Activated B cell treated with CpG ODN at 0.5 μM for 24 hours (primary cell): ENCODE data around the gene MAP4K2. TPM values are rescaled to one million over a fixed set of nuclear protein-coding genes. Genes with fewer than 3 reads are reported as not detected.

Experiments
- ATAC-seq: fragments of 200-7000 bp; cut with Tn5 transposase; one replicate; pipeline ENCODE4 v1.10.0; 2021; ENCODE audit warnings: low read depth, mild to moderate bottlenecking, moderate library complexity
- CTCF ChIA-PET: fragments of 350-600 bp; sonication (Branson Sonifier 250); formaldehyde crosslinking; loops from one replicate; lab custom pipeline; 2021; ENCODE audit warnings: antibody characterized with exemption; lab: Charles Lee
- POLR2A ChIA-PET: fragments of 350-600 bp; sonication (Branson Sonifier 250); formaldehyde crosslinking; loops from one replicate; lab custom pipeline; 2021; ENCODE audit warnings: antibody characterized with exemption; lab: Charles Lee
- DNase-seq: peaks from one replicate; pipeline ENCODE4 v3.0.0; 2022
- H3K27ac Mint-ChIP-seq: one replicate; pipeline ENCODE4 v1.8.0; 2020; ENCODE audit warnings: mixed read lengths
- H3K27me3 Mint-ChIP-seq: one replicate; pipeline ENCODE4 v1.8.0; 2021; ENCODE audit warnings: mixed read lengths
- H3K36me3 Mint-ChIP-seq: one replicate; pipeline ENCODE4 v1.8.0; 2021; ENCODE audit warnings: low read depth, mixed read lengths
- H3K4me1 Mint-ChIP-seq: one replicate; pipeline ENCODE4 v1.8.0; 2021; ENCODE audit warnings: mixed read lengths
- H3K4me3 Mint-ChIP-seq: one replicate; pipeline ENCODE4 v1.8.0; 2020; ENCODE audit warnings: mild to moderate bottlenecking, mixed read lengths
- H3K9me3 Mint-ChIP-seq: one replicate; pipeline ENCODE4 v1.8.0; 2020; ENCODE audit warnings: mixed read lengths
- intact Hi-C: fragments of 100-400 bp; cut with micrococcal nuclease; formaldehyde crosslinking; loops from one replicate; pipeline ENCODE4 v1.15.1; 2024
- total RNA-seq: library from RNA; stranded (reverse); gene quantifications from 2 replicates; pipeline ENCODE4 v1.2.3, GENCODE V29; 2022
- TF ChIP-seq, protein P1 (sequence below): fragments of 200-600 bp; IDR thresholded peaks from one replicate; pipeline ENCODE4 v1.8.0; 2022; ENCODE audit warnings: antibody characterized with exemption, mild to moderate bottlenecking

Gene MAP4K2
- total RNA-seq, 1 donor from 2014 or later, result 73.6 TPM

DNA sequence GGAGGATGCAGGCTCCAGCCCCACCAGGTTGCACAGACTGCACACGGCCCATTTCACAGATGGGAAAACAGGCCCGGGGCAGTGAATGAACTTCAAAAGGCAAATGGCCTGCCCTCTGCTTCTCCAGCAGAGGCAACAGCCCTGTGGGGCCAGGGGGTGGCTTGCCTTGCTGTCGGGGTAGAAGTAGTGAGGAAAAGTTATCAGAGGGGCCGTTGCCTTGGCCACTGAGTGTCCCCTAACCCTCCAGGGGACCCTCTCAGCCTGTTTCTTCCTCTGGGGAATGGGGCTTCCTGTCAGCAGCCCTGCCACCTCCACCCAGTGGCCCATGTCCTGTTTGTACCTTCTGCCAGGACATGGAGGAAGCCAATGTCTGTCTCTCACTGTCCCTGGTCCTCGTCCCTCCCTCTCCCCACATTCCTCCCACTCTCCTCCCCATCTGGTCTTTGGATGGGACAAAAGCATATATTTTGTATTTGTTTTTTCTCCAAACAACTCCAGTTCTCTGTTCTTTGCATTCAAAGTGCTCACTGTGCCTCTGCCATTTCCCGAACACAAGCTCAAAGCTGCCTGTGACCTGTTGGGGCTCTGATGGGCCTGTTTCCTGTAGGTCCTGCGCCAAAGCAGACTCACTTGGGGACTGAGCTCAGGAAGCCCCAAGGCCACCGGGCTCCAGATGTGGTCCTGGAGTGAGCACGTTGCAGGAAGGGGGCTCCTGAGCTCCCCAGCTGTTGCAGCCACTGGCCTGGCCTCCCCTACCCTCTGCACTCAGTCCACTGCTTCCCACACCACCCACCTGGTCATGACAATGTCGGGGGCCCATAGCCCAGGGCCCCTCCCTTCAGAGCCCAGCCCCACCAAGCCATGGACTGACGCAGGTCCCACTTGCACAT lies 9.5 kb downstream of the MAP4K2 start:
- H3K27ac Mint-ChIP-seq, result peak overlapping the region; percentile 69
- peaks cover 23% of the 10 kb centered on the region for H3K4me1 Mint-ChIP-seq
- TF ChIP-seq, protein P1, sequence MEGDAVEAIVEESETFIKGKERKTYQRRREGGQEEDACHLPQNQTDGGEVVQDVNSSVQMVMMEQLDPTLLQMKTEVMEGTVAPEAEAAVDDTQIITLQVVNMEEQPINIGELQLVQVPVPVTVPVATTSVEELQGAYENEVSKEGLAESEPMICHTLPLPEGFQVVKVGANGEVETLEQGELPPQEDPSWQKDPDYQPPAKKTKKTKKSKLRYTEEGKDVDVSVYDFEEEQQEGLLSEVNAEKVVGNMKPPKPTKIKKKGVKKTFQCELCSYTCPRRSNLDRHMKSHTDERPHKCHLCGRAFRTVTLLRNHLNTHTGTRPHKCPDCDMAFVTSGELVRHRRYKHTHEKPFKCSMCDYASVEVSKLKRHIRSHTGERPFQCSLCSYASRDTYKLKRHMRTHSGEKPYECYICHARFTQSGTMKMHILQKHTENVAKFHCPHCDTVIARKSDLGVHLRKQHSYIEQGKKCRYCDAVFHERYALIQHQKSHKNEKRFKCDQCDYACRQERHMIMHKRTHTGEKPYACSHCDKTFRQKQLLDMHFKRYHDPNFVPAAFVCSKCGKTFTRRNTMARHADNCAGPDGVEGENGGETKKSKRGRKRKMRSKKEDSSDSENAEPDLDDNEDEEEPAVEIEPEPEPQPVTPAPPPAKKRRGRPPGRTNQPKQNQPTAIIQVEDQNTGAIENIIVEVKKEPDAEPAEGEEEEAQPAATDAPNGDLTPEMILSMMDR, result no peak
- intact Hi-C loops, result no loop called here
- ATAC-seq, result no peak
- H3K4me3 Mint-ChIP-seq, result no peak overlapping the region
- no peak for DNase-seq
- ChIA-PET POLR2A (interaction anchor here (0.5 to 3.5 kb wide), 5 partner anchors 9 to 18 kb away, joined by 3 to 10 read pairs (median 4); partner anchors contain the start of gene SF1), CTCF (interaction anchor here (0.6 kb wide), 1 partner anchor 9 kb away, joined by 5 read pairs; no protein-coding TSS in a partner anchor)
- H3K36me3 Mint-ChIP-seq, result peaks cover 64% of the 10 kb centered on the region
- H3K9me3 Mint-ChIP-seq, result no peaks in the 10 kb centered on the region
- no peaks in the 10 kb centered on the region for H3K27me3 Mint-ChIP-seq

DNA sequence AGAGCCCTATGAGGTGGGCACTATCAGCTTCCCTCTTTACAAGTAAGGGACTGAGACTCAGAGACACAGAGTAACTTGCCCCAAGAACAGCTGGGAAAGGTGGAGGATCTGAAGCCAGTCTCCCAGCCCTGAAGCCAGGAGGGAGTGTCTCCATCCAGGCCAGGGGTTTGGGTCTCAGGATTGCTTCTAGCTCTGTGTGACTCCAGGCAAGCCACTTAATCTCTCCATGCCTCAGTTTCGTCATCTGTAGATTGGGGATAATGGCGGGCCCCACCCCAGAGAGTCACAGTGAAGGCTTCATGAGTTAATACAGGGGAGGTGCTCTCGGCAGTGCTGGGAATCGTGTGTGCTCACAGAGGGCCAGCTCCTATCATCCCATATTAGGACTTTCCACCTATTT lies 10.5 kb downstream of the MAP4K2 start:
- CTCF ChIA-PET, result no interaction called here
- no peak overlapping the region for H3K4me3 Mint-ChIP-seq

DNA sequence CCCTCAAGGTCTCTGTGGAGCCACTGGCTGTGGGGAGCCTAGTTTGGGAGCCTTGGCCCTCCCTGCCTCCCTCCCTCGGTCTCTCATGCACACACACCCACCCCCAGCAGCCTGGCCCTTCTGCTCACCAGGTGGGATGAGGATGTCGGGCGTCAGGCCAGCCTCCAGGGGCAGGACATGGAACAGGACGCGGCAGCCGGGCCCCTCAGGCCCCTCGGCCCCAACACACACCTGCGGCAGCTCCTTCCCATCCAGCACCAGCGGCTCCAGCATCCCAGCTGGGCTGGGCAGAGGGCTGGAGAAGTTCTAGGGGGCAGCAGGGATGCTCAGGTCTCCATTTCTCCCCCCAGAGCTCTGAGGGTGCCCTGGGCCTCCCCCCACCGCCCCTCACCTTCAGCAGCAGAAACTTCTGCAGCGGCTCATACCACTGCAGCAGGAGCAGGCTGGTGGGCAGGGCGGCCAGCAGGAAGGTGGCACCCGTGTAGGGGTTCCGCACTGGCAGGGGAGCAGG lies 11.2 kb downstream of the MAP4K2 start:
- H3K4me1 Mint-ChIP-seq, result peaks cover 28% of the 10 kb centered on the region
- TF ChIP-seq, protein P1, result no peak
- POLR2A ChIA-PET, result interaction anchor here (0.6 to 3.5 kb wide), 3 partner anchors 11 to 925 kb away, joined by 4 to 10 read pairs (median 7); partner anchors contain the start of gene SF1
- no peak overlapping the region for H3K27ac Mint-ChIP-seq
- no peaks in the 10 kb centered on the region for H3K9me3 Mint-ChIP-seq
- peaks cover 67% of the 10 kb centered on the region for H3K36me3 Mint-ChIP-seq
- DNase-seq (no peak), ATAC-seq (no peak)
- no peaks in the 10 kb centered on the region for H3K27me3 Mint-ChIP-seq
- CTCF ChIA-PET, result interaction anchor here (1.3 kb wide), 1 partner anchor 326 kb away, joined by 3 read pairs; the partner anchor contains the start of gene ZNHIT2
- H3K4me3 Mint-ChIP-seq, result no peak overlapping the region
- intact Hi-C loops, result no loop called here

More for the DNA sequence above, 10.5 kb downstream of the MAP4K2 start:
- TF ChIP-seq, protein P1, result no peak
- POLR2A ChIA-PET, result interaction anchor here (3.5 kb wide), 1 partner anchor 14 kb away, joined by 10 read pairs; the partner anchor contains the start of gene SF1
- DNase-seq (no peak), ATAC-seq (no peak)
- intact Hi-C loops, result no loop called here
- Mint-ChIP-seq H3K36me3 (peaks cover 67% of the 10 kb centered on the region), H3K27me3 (no peaks in the 10 kb centered on the region), H3K4me1 (peaks cover 27% of the 10 kb centered on the region), H3K9me3 (no peaks in the 10 kb centered on the region), H3K27ac (no peak overlapping the region)

DNA sequence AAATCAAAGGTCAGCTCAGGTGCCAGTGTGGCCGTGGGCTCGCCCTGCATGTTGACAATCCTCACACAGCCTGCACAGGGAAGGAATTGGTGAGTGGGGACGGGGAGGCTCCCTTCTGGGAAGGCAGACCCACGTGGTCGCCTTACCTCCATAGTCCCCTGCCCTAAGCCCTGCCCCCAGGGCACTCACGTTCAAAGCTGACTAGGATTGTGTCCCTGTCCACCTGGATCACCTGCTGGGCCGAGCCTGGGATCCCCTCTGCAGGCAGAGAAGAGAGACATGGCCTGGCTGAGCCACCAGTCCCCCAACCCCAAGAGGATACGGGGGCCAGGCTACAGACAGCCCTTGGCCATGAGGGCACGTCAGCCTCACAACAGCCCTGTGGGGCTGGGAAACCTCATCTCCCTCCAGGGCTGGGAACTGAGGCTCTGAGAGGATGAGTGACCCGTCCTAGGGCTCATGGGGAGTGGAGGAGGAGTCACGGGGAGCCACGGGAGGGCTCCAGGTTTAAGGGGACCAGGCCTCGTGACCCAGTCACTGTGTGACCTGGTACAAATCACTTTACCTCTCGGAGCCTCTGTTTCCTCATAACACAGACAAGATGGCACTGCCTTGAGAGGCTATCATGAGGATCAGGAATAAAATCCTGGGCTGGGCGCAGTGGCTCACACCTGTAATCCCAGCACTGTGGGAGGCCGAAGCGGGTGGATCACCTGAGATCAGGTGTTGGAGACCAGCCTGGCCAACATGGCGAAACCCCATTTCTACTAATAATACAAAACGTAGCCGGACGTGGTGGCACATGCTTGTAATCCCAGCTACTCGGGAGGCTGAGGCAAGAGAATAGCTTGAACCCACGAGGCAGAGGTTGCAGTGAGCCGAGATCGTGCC lies 12.6 kb downstream of the MAP4K2 start:
- POLR2A ChIA-PET, result interaction anchor here (0.6 kb wide), 1 partner anchor 18 kb away, joined by 4 read pairs; no protein-coding TSS in a partner anchor
- Mint-ChIP-seq H3K27me3 (no peaks in the 10 kb centered on the region), H3K27ac (peak overlapping the region; percentile 61), H3K4me3 (no peak overlapping the region), H3K9me3 (no peaks in the 10 kb centered on the region), H3K4me1 (peaks cover 23% of the 10 kb centered on the region), H3K36me3 (peaks cover 53% of the 10 kb centered on the region)
- intact Hi-C loops, result no loop called here
- ATAC-seq, result no peak
- DNase-seq, result no peak
- TF ChIP-seq, protein P1, result no peak
- CTCF ChIA-PET, result interaction anchor here (1.3 kb wide), 1 partner anchor 327 kb away, joined by 3 read pairs; the partner anchor contains the start of gene ZNHIT2
